Calu3 (cell line): ENCODE data around the gene CNGB1. TPM values are rescaled to one million over a fixed set of nuclear protein-coding genes. Genes with fewer than 3 reads are reported as not detected.

ENCODE experiments used
- BruUV-seq: library from RNA; stranded (reverse); fragments of 400-500 nt; replicated peaks from 2 replicates; lab custom pipeline; 2021; lab: Mats Ljungman, UMichigan
- CTCF ChIA-PET: fragments of 300-600 bp; sonication (Branson Sonifier 250); formaldehyde crosslinking; loops from one replicate; lab custom pipeline; 2022; ENCODE audit warnings: antibody characterized with exemption; lab: Charles Lee
- DNase-seq: peaks from one replicate; pipeline ENCODE4 v3.0.0; 2022
- H3K27ac Mint-ChIP-seq: one replicate; pipeline ENCODE4 v1.8.0; 2022; ENCODE audit warnings: mixed read lengths; ENCODE audit not compliant: unreplicated experiment
- H3K27me3 Mint-ChIP-seq: one replicate; pipeline ENCODE4 v1.8.0; 2022; ENCODE audit warnings: mixed read lengths; ENCODE audit not compliant: unreplicated experiment
- H3K36me3 Mint-ChIP-seq: one replicate; pipeline ENCODE4 v1.8.0; 2022; ENCODE audit warnings: mild to moderate bottlenecking, moderate library complexity, mixed read lengths; ENCODE audit not compliant: insufficient read depth, unreplicated experiment
- H3K4me1 Mint-ChIP-seq: one replicate; pipeline ENCODE4 v1.8.0; 2022; ENCODE audit warnings: mild to moderate bottlenecking, low read depth, mixed read lengths; ENCODE audit not compliant: unreplicated experiment
- H3K4me3 Mint-ChIP-seq: one replicate; pipeline ENCODE4 v1.8.0; 2022; ENCODE audit warnings: mild to moderate bottlenecking, low read depth, moderate library complexity, mixed read lengths; ENCODE audit not compliant: unreplicated experiment
- H3K9me3 Mint-ChIP-seq: one replicate; pipeline ENCODE4 v1.8.0; 2022; ENCODE audit warnings: low read depth, mixed read lengths; ENCODE audit not compliant: unreplicated experiment
- CTCF ChIP-seq: fragments of 200-600 bp; IDR thresholded peaks from one replicate; pipeline ENCODE4 v1.8.0; 2022; ENCODE audit warnings: antibody characterized with exemption; ENCODE audit not compliant: unreplicated experiment
- intact Hi-C: fragments of 100-400 bp; cut with micrococcal nuclease; formaldehyde crosslinking; loops from one replicate; pipeline ENCODE4 v1.10.0; 2022; ENCODE audit not compliant: unreplicated experiment
- total RNA-seq: library from RNA; stranded (reverse); gene quantifications from 2 replicates; pipeline ENCODE4 v1.2.3, GENCODE V29; 2022

CNGB1 gene
- total RNA-seq, 1 experiment from 2014 or later: 0.19 TPM

GRCh38 chr16:57903656-57904055 lies 67.3 kb downstream of the CNGB1 start:
- BruUV-seq: no TSS peak
- Mint-ChIP-seq H3K9me3 (no peaks in the 10 kb centered on the region), H3K4me3 (no peak overlapping the region), H3K27ac (no peak overlapping the region), H3K36me3 (peaks cover 5% of the 10 kb centered on the region), H3K27me3 (peaks cover 39% of the 10 kb centered on the region), H3K4me1 (peaks cover 24% of the 10 kb centered on the region)
- intact Hi-C loops: no loop called here
- CTCF ChIA-PET: interaction anchor here (1.2 kb wide), 1 partner anchor 90 kb away, joined by 5 read pairs; no protein-coding TSS in a partner anchor
- TF ChIP-seq CTCF: no peak
- DNase-seq: no peak

- BruUV-seq: no TSS peak
- Mint-ChIP-seq H3K4me1 (peaks cover 24% of the 10 kb centered on the region), H3K4me3 (no peak overlapping the region), H3K27ac (no peak overlapping the region), H3K36me3 (peaks cover 5% of the 10 kb centered on the region), H3K27me3 (peaks cover 38% of the 10 kb centered on the region), H3K9me3 (no peaks in the 10 kb centered on the region)
- no peak for TF ChIP-seq CTCF
- CTCF ChIA-PET: interaction anchor here (1.3 kb wide), 1 partner anchor 78 kb away, joined by 3 read pairs; no protein-coding TSS in a partner anchor
- DNase-seq: peak; percentile 39
- intact Hi-C loops: no loop called here
Observed at GRCh38 chr16:57901480-57902069, 69.4 kb downstream of the CNGB1 start.

GRCh38 chr16:57900796-57901479 lies 70.0 kb downstream of the CNGB1 start:
- CTCF ChIA-PET: interaction anchor here (1.3 to 1.9 kb wide), 2 partner anchors 79 to 99 kb away, joined by 3 to 7 read pairs; partner anchors contain the start of gene ZNF319
- intact Hi-C loops: no loop called here

More at GRCh38 chr16:57900796-57901479, 70.0 kb downstream of the CNGB1 start:
- Mint-ChIP-seq H3K27ac (no peak overlapping the region), H3K4me3 (no peak overlapping the region), H3K9me3 (no peaks in the 10 kb centered on the region), H3K27me3 (peaks cover 32% of the 10 kb centered on the region), H3K36me3 (no peaks in the 10 kb centered on the region), H3K4me1 (peaks cover 24% of the 10 kb centered on the region)
- no peak for DNase-seq
- BruUV-seq: no TSS peak
- no peak for TF ChIP-seq CTCF
